Activated naive CD4-positive, alpha-beta T cell treated with anti-CD3 and anti-CD28 coated beads for 36 hours (primary cell): ENCODE results near the gene CSH1. TPM values are rescaled to one million over a fixed set of nuclear protein-coding genes. Genes with fewer than 3 reads are reported as not detected.
"Not testable (repeated sequence)": the region's sequence is repeated elsewhere in the genome, so short reads cannot be mapped to it uniquely, and the experiment has no call there.

Experiments used
- CTCF ChIA-PET: fragments of 350-600 bp; sonication (Branson Sonifier 250); formaldehyde crosslinking; loops from one replicate; lab custom pipeline; 2021; ENCODE audit warnings: antibody characterized with exemption; lab: Charles Lee
- DNase-seq: peaks from one replicate; pipeline ENCODE4 v3.0.0-alpha.2; 2020
- H3K27ac Mint-ChIP-seq: one replicate; pipeline ENCODE4 v1.8.0; 2021; ENCODE audit warnings: mild to moderate bottlenecking, mixed read lengths
- H3K27me3 Mint-ChIP-seq: one replicate; pipeline ENCODE4 v1.8.0; 2021; ENCODE audit warnings: low read depth, mixed read lengths
- H3K36me3 Mint-ChIP-seq: one replicate; pipeline ENCODE4 v1.8.0; 2021; ENCODE audit warnings: low read depth, mixed read lengths
- H3K4me1 Mint-ChIP-seq: one replicate; pipeline ENCODE4 v1.8.0; 2021; ENCODE audit warnings: low read depth, mixed read lengths
- H3K4me3 Mint-ChIP-seq: one replicate; pipeline ENCODE4 v1.8.0; 2021; ENCODE audit warnings: mild to moderate bottlenecking, moderate library complexity, mixed read lengths
- H3K9me3 Mint-ChIP-seq: one replicate; pipeline ENCODE4 v1.8.0; 2021; ENCODE audit warnings: mixed read lengths
- intact Hi-C: fragments of 100-400 bp; cut with micrococcal nuclease; formaldehyde crosslinking; loops from one replicate; pipeline ENCODE4 v1.15.1; 2023
- total RNA-seq, 2 experiments: library from RNA; stranded (reverse); gene quantifications; one replicate each; pipeline ENCODE4 v1.2.3, GENCODE V29; 2021

CSH1 gene
- total RNA-seq, 2 experiments from 2014 or later = not detected

DNA sequence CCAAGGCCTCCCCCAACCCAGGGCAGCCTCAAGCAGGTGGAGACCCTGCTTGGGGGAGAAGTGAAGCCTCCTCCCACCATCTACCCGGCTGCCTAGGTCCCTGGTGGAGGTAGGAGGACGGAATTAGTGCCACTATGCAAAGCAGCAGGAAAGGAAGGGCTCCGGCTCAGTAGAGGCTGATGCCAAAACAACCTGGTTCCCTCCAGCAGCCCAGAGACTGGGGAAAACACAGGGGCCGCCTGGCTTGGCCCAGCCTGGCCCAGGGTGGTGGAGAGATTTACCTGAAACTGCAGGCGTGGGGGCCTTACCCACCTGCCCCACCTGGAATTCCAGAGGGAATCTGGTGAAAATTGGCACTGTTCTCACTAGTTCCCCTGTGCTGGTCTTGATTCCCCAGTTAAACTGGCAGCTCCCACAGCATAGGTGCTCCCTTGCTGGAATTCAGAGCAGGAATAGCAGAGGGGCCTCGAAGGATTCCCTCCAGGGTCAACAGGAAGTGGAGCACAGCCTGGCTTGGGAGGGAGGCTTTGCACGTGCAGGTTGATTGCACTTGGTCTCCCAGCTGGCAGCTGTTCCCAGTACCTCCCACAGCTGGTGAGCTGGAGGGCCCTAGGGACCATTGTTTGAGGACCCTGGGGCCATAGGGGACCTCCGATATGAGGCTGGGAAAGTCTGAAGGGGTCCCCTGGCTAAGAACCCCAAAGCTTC, 31.2 kb upstream of the CSH1 start:
- peaks cover 7% of the 10 kb centered on the region for H3K36me3 Mint-ChIP-seq
- no peak overlapping the region for H3K27ac Mint-ChIP-seq
- no peaks in the 10 kb centered on the region for H3K9me3 Mint-ChIP-seq
- peaks cover 14% of the 10 kb centered on the region for H3K4me1 Mint-ChIP-seq
- no peak overlapping the region for H3K4me3 Mint-ChIP-seq
- intact Hi-C loops = no loop called here
- no peaks in the 10 kb centered on the region for H3K27me3 Mint-ChIP-seq
- CTCF ChIA-PET = interaction anchor here (1.1 to 5.5 kb wide), 5 partner anchors 9 to 98 kb away, joined by 3 to 50 read pairs (median 7); partner anchors contain the start of gene GH1
- no peak for DNase-seq

DNA sequence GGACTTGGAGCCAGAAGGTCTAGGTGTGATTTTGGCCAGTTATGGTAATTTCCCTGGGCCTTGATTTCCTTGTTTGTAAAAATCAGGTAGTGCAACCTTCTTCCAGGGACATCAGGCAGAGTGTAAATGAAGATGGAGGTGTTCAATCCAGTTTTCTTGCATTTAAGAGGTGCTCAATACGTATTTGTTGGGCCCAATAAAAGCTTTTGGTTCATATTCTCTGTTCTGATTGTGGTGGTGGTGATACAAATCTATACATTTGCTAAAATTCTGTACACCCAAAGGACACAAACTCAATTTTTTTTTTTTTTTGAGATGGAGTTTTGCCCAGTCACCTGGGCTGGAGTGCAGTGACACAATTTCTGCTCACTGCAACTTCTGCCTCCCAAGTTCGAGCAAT, 29.8 kb upstream of the CSH1 start:
- H3K9me3 Mint-ChIP-seq = no peaks in the 10 kb centered on the region
- H3K27ac Mint-ChIP-seq = no peak overlapping the region
- no peak overlapping the region for H3K4me3 Mint-ChIP-seq
- DNase-seq = no peak
- intact Hi-C loops = no loop called here
- peaks cover 7% of the 10 kb centered on the region for H3K36me3 Mint-ChIP-seq
- CTCF ChIA-PET = interaction anchor here (0.7 to 3.0 kb wide), 3 partner anchors 15 to 21 kb away, joined by 3 to 10 read pairs (median 10); partner anchors contain the start of gene CSHL1
- H3K4me1 Mint-ChIP-seq = peaks cover 5% of the 10 kb centered on the region
- H3K27me3 Mint-ChIP-seq = no peaks in the 10 kb centered on the region

DNA sequence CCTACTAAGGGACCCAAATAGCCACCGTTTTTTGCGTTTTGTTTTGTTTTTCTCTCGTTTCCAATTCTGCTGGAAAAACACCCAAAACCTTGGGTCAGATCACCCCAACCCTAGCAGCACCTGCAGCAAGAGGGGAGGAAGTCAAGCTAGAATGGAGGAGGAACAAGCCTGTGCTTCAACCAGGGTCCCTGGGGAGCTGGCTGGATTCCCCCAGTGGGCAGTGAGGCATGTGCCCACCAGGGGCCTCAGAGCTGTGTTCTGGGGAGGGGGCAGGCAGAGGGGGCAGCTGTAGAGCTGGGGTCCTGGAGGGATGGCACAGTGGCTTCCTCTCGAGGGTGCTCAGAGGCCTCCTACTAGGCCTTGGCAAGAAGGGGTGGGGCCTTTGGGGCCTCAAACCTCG, 29.2 kb upstream of the CSH1 start:
- H3K27me3 Mint-ChIP-seq = no peaks in the 10 kb centered on the region
- no peaks in the 10 kb centered on the region for H3K9me3 Mint-ChIP-seq
- intact Hi-C loops = no loop called here
- H3K27ac Mint-ChIP-seq = no peak overlapping the region
- peaks cover 5% of the 10 kb centered on the region for H3K36me3 Mint-ChIP-seq
- no peak for DNase-seq
- CTCF ChIA-PET = interaction anchor here (0.6 to 3.0 kb wide), 4 partner anchors 14 to 209 kb away, joined by 3 to 10 read pairs (median 7); partner anchors contain the start of gene CSHL1
- H3K4me1 Mint-ChIP-seq = peaks cover under 1% of the 10 kb centered on the region
- H3K4me3 Mint-ChIP-seq = no peak overlapping the region

DNA sequence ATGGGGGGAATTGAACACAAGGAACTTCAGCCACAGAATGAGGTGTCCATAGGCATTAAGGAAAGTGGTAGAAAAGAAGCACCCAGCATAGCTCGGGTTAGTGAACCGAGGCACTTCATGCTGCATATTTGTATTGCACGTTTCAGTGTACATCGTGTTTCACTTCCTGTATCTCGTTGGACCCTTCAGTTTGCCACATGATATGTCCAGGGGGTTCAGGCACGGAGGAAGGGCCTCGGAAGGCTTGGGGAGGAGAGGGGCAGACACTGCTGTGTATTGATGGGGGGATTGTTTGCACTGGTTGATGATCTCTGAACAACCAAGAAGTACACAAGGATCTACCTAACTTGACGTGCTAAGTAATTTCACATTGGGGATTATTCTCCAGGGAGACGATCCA, 26.0 kb upstream of the CSH1 start:
- intact Hi-C loops, H3K27me3 Mint-ChIP-seq, H3K9me3 Mint-ChIP-seq, H3K36me3 Mint-ChIP-seq, H3K4me1 Mint-ChIP-seq, DNase-seq, H3K4me3 Mint-ChIP-seq, H3K27ac Mint-ChIP-seq: not testable (repeated sequence)
- CTCF ChIA-PET = interaction anchor here (0.6 to 2.6 kb wide), 4 partner anchors 16 to 211 kb away, joined by 3 to 7 read pairs (median 3); no protein-coding TSS in a partner anchor

DNA sequence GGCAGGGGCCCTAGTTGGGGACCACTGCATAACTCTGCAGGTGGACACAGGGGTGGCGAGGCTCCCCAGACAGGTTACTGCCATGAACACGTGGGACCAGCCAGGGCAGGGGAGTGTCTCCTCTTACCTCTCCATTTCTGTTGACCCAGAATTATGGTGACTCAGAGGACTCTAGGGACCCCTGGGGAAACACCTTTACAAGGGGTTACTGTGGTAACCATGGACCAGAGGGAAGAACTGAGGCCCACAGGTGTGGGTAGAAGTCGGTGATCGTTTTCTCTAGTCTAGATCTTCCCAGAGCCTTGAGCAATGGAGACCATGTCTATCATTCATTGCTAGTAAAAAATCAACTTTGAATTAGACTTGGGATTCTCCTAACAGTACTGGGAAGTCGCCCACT, 24.4 kb upstream of the CSH1 start:
- H3K27me3 Mint-ChIP-seq, DNase-seq, H3K9me3 Mint-ChIP-seq, H3K27ac Mint-ChIP-seq, H3K4me1 Mint-ChIP-seq, intact Hi-C loops, H3K36me3 Mint-ChIP-seq, H3K4me3 Mint-ChIP-seq: not testable (repeated sequence)
- CTCF ChIA-PET = interaction anchor here (1.2 to 5.5 kb wide), 7 partner anchors 10 to 212 kb away, joined by 3 to 91 read pairs (median 42); partner anchors contain the start of gene CD79B

DNA sequence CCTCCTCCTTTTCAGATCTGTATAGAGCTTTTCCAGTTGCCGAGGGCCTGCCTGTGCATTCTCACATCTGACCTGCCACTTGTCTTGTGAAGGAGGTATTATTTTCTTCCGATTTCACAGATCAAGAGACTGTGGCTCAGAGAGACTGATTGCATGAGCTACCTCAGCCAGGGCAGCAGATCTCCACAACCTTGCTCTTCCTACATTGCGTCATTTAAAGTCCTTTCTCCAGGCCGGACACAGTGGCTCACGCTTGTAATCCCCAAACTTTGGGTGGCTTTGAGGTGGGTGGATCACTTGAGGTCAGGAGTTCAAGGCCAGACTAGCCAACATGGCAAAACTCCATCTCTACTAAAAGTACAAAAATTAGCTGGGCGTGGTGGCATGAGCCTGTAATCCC, 23.7 kb upstream of the CSH1 start:
- CTCF ChIA-PET = interaction anchor here (0.7 to 5.5 kb wide), 32 partner anchors 9 to 371 kb away, joined by 3 to 91 read pairs (median 4); partner anchors contain the start of genes CD79B, CSHL1 and ICAM2
- H3K4me3 Mint-ChIP-seq, DNase-seq, H3K4me1 Mint-ChIP-seq, H3K36me3 Mint-ChIP-seq, H3K27me3 Mint-ChIP-seq, H3K9me3 Mint-ChIP-seq, H3K27ac Mint-ChIP-seq, intact Hi-C loops: not testable (repeated sequence)

DNA sequence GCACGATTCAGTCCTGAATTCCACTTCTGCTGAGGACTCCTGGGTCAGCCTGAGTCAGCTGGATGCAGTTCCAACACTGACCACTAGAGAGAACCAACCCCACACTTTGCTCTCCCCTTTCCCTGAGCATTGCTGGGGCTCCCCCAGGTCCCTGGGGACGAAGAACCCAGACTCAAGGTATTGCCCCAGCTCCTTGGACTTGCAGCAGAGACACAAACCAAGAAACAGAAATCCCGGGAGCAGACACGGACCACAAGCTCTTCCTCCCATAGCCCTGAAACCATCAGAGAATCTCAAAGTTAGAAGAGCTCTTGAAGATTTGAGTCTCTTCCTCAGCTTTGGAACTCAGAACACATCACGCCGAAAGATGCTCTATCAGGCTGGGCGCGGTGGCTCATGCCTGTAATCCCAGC, 22.9 kb upstream of the CSH1 start:
- no peaks in the 10 kb centered on the region for H3K36me3 Mint-ChIP-seq
- no peaks in the 10 kb centered on the region for H3K27me3 Mint-ChIP-seq
- no peak overlapping the region for H3K4me3 Mint-ChIP-seq
- DNase-seq = peak; percentile 86
- H3K27ac Mint-ChIP-seq = no peak overlapping the region
- CTCF ChIA-PET = interaction anchor here (0.7 to 5.5 kb wide), 35 partner anchors 8 to 372 kb away, joined by 3 to 91 read pairs (median 4); partner anchors contain the start of genes CD79B, CSHL1 and ICAM2
- no peaks in the 10 kb centered on the region for H3K9me3 Mint-ChIP-seq
- intact Hi-C loops = loop anchor here (1.0 kb wide), 5 partner anchors 27 to 211 kb away; partner anchors contain the start of gene ERN1
- peaks cover 5% of the 10 kb centered on the region for H3K4me1 Mint-ChIP-seq

DNA sequence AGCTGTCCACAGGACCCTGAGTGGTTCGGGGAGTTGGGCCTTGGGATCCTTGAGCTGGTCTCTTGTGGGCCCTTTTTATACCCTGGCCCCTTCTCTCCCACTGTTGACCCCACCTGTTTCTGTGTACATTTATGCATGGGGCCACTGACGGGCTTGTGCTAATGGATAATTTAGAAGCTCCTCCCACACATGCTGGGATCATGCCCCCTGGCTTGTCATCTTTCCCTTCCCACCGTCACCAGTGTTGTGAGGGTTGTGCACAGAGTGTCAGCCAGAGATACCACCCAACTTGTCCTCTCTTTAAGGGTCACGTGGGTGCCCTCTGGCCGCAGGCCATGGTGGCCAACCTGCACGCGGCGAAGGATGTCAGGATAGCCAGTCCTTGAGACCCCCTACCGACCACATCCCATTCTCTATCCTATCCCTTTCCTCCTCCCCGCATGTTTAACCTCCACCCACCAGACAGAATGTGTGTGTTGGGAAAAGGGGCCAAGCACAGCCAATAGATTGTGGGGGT, 22.5 kb upstream of the CSH1 start, which contains the start of gene GH1:
TSS of gene GH1 (minus strand) at position 51 of the 517 bp plus-strand sequence. CDS start 63 bp downstream, outside the sequence.
- not testable (repeated sequence) for H3K4me1 Mint-ChIP-seq, H3K9me3 Mint-ChIP-seq, H3K27ac Mint-ChIP-seq, H3K4me3 Mint-ChIP-seq, DNase-seq, H3K36me3 Mint-ChIP-seq, H3K27me3 Mint-ChIP-seq
- CTCF ChIA-PET = interaction anchor here (0.7 to 5.5 kb wide), 29 partner anchors 8 to 372 kb away, joined by 3 to 91 read pairs (median 4); partner anchors contain the start of genes CD79B, CSHL1 and ICAM2
- intact Hi-C loops = loop anchor here (1.0 kb wide), 5 partner anchors 27 to 211 kb away; partner anchors contain the start of gene ERN1

DNA sequence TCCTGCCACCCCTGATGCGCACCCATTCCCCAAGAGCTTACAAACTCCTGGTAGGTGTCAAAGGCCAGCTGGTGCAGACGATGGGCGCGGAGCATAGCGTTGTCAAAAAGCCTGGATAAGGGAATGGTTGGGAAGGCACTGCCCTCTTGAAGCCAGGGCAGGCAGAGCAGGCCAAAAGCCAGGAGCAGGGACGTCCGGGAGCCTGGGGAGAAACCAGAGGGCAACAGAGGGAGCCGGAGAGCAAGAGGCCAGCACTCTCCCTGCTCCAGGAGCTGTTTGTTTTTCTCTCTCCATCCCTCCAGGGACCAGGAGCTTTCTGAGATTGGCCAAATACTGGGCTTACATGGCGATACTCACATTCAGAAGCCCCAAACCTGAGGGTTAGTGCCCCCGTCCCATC, 21.9 kb upstream of the CSH1 start:
- intact Hi-C loops = no loop called here
- H3K9me3 Mint-ChIP-seq = no peaks in the 10 kb centered on the region

DNA sequence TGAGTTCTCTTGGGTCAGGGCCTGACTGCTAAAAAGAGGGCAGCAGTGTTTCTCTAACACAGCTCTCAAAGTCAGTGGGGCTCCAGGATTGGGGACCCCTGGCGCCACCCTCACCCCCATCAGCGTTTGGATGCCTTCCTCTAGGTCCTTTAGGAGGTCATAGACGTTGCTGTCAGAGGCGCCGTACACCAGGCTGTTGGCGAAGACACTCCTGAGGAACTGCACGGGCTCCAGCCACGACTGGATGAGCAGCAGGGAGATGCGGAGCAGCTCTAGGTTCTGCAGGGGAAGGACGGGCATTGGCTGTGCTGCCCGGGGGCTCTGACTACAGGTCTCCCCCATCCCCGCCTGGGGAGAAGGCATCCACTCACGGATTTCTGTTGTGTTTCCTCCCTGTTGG, 21.3 kb upstream of the CSH1 start:
- H3K27me3 Mint-ChIP-seq = no peaks in the 10 kb centered on the region
- CTCF ChIA-PET = interaction anchor here (0.9 to 5.5 kb wide), 9 partner anchors 13 to 109 kb away, joined by 3 to 91 read pairs (median 15); partner anchors contain the start of gene CD79B
- no peak for DNase-seq
- no peak overlapping the region for H3K27ac Mint-ChIP-seq
- peaks cover 5% of the 10 kb centered on the region for H3K4me1 Mint-ChIP-seq
- H3K36me3 Mint-ChIP-seq = no peaks in the 10 kb centered on the region
- no peak overlapping the region for H3K4me3 Mint-ChIP-seq
- intact Hi-C loops = no loop called here
- no peaks in the 10 kb centered on the region for H3K9me3 Mint-ChIP-seq

More for the DNA sequence above, 21.9 kb upstream of the CSH1 start:
- H3K27me3 Mint-ChIP-seq = no peaks in the 10 kb centered on the region
- no peaks in the 10 kb centered on the region for H3K36me3 Mint-ChIP-seq
- CTCF ChIA-PET = interaction anchor here (0.6 to 5.5 kb wide), 17 partner anchors 7 to 214 kb away, joined by 3 to 91 read pairs (median 11); partner anchors contain the start of genes CD79B and CSHL1
- H3K4me1 Mint-ChIP-seq = peaks cover 5% of the 10 kb centered on the region
- no peak for DNase-seq
- no peak overlapping the region for H3K27ac Mint-ChIP-seq
- H3K4me3 Mint-ChIP-seq = no peak overlapping the region

DNA sequence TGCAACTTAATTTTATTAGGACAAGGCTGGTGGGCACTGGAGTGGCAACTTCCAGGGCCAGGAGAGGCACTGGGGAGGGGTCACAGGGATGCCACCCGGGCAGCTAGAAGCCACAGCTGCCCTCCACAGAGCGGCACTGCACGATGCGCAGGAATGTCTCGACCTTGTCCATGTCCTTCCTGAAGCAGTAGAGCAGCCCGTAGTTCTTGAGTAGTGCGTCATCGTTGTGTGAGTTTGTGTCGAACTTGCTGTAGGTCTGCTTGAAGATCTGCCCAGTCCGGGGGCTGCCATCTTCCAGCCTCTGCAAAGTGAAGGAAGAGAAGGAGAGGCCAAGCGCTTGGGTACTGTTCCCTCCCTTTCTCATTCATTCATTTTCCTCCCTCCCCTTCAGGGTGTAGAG, 20.8 kb upstream of the CSH1 start:
- H3K4me3 Mint-ChIP-seq, H3K4me1 Mint-ChIP-seq, H3K36me3 Mint-ChIP-seq, DNase-seq, intact Hi-C loops, H3K9me3 Mint-ChIP-seq, H3K27ac Mint-ChIP-seq, H3K27me3 Mint-ChIP-seq: not testable (repeated sequence)
- CTCF ChIA-PET = interaction anchor here (1.2 to 5.5 kb wide), 6 partner anchors 13 to 109 kb away, joined by 3 to 91 read pairs (median 46); partner anchors contain the start of gene CD79B

DNA sequence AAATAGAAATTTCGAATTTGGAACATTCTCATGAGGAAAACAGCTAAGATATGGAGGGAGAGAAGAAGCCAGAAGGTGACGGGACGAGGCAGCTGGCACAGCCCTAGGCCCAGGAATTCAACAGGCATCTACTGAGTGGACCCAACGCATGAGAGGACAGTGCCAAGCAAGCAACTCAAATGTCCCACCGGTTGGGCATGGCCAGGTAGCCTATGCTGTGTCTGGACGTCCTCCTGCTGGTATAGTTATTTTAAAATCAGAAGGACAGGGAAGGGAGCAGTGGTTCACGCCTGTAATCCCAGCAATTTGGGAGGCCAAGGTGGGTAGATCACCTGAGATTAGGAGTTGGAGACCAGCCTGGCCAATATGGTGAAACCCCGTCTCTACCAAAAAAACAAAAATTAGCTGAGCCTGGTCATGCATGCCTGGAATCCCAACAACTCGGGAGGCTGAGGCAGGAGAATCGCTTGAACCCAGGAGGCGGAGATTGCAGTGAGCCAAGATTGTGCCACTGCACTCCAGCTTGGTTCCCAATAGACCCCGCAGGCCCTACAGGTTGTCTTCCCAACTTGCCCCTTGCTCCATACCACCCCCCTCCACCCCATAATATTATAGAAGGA, 20.3 kb upstream of the CSH1 start:
- Mint-ChIP-seq H3K9me3 (no peaks in the 10 kb centered on the region), H3K4me3 (no peak overlapping the region), H3K36me3 (no peaks in the 10 kb centered on the region), H3K4me1 (peaks cover 5% of the 10 kb centered on the region), H3K27ac (no peak overlapping the region), H3K27me3 (no peaks in the 10 kb centered on the region)
- CTCF ChIA-PET = interaction anchor here (1.4 to 5.5 kb wide), 6 partner anchors 11 to 216 kb away, joined by 3 to 91 read pairs (median 27); partner anchors contain the start of gene CD79B
- intact Hi-C loops = no loop called here
- DNase-seq = no peak
